ENCODE data around the gene DISP2. TPM values are rescaled to one million over a fixed set of nuclear protein-coding genes. Genes with fewer than 3 reads are reported as not detected.

Gene DISP2
- total RNA-seq, 1 donor from 2014 or later = 0.38 TPM

DNA sequence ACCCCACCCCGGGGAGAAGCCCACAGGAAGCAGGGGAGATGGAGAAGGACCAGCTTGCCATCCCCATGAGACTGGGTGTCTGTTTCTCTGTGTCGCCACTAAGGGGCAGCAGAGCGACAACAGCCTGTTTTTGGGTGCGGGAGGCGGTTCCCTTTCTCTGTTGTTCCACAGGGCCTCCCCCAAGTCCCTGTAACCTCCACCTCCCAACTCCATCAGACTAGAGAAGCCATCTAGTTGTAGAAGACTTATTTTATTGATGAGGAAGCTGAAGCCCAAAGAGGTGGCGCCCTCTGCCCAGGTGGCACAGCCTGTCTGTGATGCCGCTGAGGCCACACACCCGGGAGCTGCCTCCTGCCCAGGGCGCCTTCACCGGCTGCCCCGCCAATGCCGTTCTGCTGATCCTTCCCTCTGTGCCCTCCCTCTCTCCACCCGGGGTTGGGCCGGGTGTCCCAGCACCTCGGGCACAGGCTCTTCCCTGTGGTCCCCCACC is 13.3 kb upstream of the DISP2 start:
- Mint-ChIP-seq H3K4me1 (no peaks in the 10 kb centered on the region), H3K27ac (no peak overlapping the region), H3K4me3 (no peak overlapping the region), H3K27me3 (no peaks in the 10 kb centered on the region), H3K9me3 (no peaks in the 10 kb centered on the region), H3K36me3 (ENCODE audit: low read depth) (no peaks in the 10 kb centered on the region)
- ATAC-seq (ENCODE audit: low read depth) (peak; percentile 95), DNase-seq (peak; percentile 46)
- TF ChIP-seq, protein P1, sequence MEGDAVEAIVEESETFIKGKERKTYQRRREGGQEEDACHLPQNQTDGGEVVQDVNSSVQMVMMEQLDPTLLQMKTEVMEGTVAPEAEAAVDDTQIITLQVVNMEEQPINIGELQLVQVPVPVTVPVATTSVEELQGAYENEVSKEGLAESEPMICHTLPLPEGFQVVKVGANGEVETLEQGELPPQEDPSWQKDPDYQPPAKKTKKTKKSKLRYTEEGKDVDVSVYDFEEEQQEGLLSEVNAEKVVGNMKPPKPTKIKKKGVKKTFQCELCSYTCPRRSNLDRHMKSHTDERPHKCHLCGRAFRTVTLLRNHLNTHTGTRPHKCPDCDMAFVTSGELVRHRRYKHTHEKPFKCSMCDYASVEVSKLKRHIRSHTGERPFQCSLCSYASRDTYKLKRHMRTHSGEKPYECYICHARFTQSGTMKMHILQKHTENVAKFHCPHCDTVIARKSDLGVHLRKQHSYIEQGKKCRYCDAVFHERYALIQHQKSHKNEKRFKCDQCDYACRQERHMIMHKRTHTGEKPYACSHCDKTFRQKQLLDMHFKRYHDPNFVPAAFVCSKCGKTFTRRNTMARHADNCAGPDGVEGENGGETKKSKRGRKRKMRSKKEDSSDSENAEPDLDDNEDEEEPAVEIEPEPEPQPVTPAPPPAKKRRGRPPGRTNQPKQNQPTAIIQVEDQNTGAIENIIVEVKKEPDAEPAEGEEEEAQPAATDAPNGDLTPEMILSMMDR (IDR thresholded peaks at IDR 0.05) = peak; percentile 16
- intact Hi-C loops (cut with micrococcal nuclease) = loop anchor here (1.0 kb wide), 3 partner anchors 24 to 163 kb away; no protein-coding TSS in a partner anchor
- CTCF ChIA-PET = interaction anchor here (0.6 to 13.8 kb wide), 18 partner anchors 11 to 106 kb away, joined by 3 to 310 read pairs (median 4); partner anchors contain the start of genes INAFM2, IVD, KNSTRN and PAK6
- POLR2A ChIA-PET = interaction anchor here (1.0 kb wide), 1 partner anchor 30 kb away, joined by 5 read pairs; no protein-coding TSS in a partner anchor

DNA sequence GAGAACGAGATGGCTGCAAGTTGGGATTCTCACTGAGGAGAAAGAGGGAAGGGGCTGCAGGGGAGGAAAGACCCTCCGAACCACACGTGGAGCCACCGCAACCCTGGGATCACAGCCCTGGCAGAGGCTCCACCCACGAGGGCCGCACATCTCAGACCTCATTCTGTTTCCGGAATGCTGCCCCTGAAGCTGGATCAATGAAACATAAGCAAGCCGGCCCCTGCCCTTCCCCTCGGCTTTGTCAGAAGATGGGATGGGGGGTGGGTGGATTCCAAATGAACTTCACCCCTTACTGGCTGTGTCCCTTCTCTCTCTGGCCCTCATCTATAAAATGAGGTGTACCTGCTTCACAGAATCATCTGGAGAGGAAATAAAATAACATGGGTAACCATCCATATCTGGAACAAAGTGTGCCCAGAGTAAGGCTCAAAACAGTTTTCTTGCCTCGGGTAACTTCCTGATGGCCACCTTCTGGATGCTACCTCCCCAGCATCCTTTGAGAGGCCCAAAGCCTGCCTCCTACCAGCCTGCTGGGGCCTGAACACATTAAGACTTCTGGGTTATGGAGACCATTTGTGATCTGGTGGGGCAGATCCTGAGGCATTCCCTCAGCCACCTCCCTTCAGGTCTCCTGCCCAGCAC is 12.7 kb upstream of the DISP2 start:
- ChIA-PET CTCF (interaction anchor here (1.2 to 13.8 kb wide), 7 partner anchors 18 to 77 kb away, joined by 3 to 310 read pairs (median 5); partner anchors contain the start of genes INAFM2 and PLCB2), POLR2A (no interaction called here)
- Mint-ChIP-seq H3K27ac (no peak overlapping the region), H3K4me3 (no peak overlapping the region), H3K4me1 (no peaks in the 10 kb centered on the region), H3K36me3 (ENCODE audit: low read depth) (no peaks in the 10 kb centered on the region), H3K27me3 (no peaks in the 10 kb centered on the region), H3K9me3 (no peaks in the 10 kb centered on the region)
- DNase-seq = no peak
- TF ChIP-seq, protein P1 (IDR thresholded peaks at IDR 0.05) = no peak
- ATAC-seq (ENCODE audit: low read depth) = no peak
- intact Hi-C loops (cut with micrococcal nuclease) = no loop called here

DNA sequence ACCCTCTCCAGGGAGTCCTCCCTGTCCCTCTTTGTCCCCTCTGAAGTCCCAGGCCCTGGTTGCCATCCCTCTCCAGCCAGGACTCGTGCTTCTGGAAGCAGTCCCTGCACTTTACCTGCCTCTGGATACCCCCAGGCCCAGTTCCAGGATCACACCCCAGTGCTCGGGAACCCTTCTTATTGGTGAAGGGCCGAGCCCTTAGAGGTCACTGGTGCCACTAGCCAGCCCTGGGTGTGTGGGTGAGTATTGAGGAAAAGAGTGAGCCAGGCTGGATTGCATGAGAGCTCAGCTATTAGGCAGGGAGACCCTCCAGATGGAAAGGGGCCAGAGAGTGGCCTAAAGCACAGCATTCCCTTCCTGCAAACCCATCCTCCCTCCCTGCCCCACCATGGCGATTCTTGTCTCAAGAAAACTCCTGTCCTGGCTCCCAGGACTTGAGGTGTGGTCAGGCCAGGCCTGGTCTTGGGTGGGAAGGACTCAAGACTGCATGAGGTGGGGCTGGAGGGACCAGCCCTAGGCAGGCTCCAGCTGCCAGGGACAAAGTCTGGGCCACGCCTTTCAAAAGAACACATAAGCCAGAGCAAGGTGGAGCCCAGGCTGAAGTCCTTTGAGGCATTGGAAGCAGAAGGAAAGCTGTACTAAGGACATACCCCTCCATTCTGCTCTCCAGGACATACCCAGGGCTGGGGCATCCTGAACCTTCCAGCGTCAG is 12.0 kb upstream of the DISP2 start:
- Mint-ChIP-seq H3K27ac (no peak overlapping the region), H3K27me3 (no peaks in the 10 kb centered on the region), H3K36me3 (ENCODE audit: low read depth) (no peaks in the 10 kb centered on the region), H3K4me1 (no peaks in the 10 kb centered on the region), H3K9me3 (no peaks in the 10 kb centered on the region), H3K4me3 (no peak overlapping the region)
- no peak for ATAC-seq (ENCODE audit: low read depth)
- ChIA-PET POLR2A (no interaction called here), CTCF (interaction anchor here (4.9 to 13.8 kb wide), 2 partner anchors 32 to 77 kb away, joined by 113 to 310 read pairs; partner anchors contain the start of genes INAFM2 and PLCB2)
- DNase-seq = no peak
- TF ChIP-seq, protein P1 (IDR thresholded peaks at IDR 0.05) = no peak
- intact Hi-C loops (cut with micrococcal nuclease) = no loop called here

DNA sequence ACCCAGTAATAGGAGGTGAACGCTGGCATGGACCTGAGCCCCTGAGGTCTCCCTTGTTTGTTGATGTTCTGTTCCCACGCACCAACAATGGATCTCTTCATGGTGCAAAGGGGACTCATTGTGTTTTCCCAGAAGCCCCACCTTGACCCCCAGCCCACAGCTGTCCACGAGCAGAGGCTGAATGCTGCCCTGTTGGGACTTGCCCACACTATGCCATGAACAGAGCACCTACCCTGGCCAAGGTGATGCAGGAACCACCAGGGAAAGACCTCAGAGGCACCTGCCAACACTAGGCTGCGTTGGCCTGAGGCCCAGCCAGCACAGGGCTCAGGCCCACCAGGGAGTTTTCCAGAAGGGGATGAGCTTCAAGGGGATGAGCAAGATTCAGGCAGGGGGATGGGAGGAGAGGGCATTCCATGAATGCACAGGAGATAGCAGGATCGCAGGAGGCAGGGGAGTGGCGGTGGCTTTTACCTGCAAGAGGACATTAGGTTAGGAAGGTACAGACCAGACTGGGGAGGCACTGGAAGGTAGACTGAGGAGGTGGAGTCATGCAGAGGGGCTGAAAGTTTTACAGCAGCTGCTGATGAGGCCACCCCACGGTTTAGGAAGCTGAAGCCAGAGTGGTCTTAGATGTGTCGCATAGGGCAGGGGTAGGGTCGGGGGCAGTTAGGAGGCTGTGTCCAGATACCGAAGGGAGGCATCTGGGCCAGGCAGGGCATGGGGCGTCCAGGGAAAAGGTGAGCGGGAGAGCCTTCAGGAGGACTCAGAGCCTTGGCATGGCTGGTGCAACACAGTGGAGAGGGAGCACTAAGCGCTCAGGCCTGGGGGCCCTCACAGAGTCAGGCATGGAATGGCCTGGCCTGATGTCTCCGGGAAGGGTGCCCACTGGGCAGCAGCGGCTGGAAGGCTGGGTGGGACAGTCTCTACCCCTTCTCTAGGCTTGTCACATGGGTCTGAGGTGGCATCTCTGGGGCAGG is 11.2 kb upstream of the DISP2 start:
- ChIA-PET CTCF (interaction anchor here (13.8 kb wide), 1 partner anchor 33 kb away, joined by 310 read pairs; the partner anchor contains the start of genes INAFM2 and PLCB2), POLR2A (no interaction called here)
- H3K4me1 Mint-ChIP-seq = no peaks in the 10 kb centered on the region
- H3K9me3 Mint-ChIP-seq = no peaks in the 10 kb centered on the region
- TF ChIP-seq, protein P1 (IDR thresholded peaks at IDR 0.05) = no peak
- no peak overlapping the region for H3K4me3 Mint-ChIP-seq
- no peak for DNase-seq
- ATAC-seq (ENCODE audit: low read depth) = no peak
- H3K27me3 Mint-ChIP-seq = no peaks in the 10 kb centered on the region
- intact Hi-C loops (cut with micrococcal nuclease) = no loop called here
- no peaks in the 10 kb centered on the region for H3K36me3 Mint-ChIP-seq (ENCODE audit: low read depth)
- H3K27ac Mint-ChIP-seq = no peak overlapping the region

All from activated B cell treated with CpG ODN at 0.5 μM for 24 hours (primary cell).